Measurements from ENCODE around the gene SCGN. TPM values are rescaled to one million over a fixed set of nuclear protein-coding genes. Genes with fewer than 3 reads are reported as not detected.
A peak's percentile ranks its signal among the peaks of the same experiment; 100 is the strongest.

SCGN gene
- total and polyA plus RNA-seq, 9 of the 15 experiments (the other 6 are each of a cell fraction or from before 2014, with no cell fraction given) = not detected

DNA sequence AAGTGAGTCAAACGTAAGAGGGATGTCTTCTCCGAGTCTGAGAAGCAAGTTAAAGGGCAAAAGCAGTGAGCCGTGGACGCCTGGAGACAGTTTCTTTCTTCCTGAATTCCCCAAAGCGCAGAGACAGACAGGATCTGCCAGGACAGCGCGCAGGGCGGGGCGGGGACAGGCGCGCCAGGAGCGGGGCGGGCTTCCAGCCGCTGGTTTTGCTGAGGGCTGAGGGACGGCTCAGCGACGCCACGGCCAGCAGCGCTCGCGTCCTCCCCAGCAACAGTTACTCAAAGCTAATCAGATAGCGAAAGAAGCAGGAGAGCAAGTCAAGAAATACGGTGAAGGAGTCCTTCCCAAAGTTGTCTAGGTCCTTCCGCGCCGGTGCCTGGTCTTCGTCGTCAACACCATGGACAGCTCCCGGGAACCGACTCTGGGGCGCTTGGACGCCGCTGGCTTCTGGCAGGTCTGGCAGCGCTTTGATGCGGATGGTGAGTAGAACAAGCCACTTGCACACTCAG lies at the start of gene SCGN (continued):
- TF ChIP-seq ZNF217 (CRISPR knock-in tag; IDR thresholded peaks at IDR 0.05) (no peak), KDM4B (IDR thresholded peaks at IDR 0.05; ENCODE audit: borderline replicate concordance in 2 of 2, low read depth in 1 of 2) (no peak), CHCHD3 (CRISPR knock-in tag; IDR thresholded peaks at IDR 0.05) (no peak), TCF7L2 (IDR thresholded peaks at IDR 0.05; ENCODE audit: low read depth, low read length) (no peak), KDM2B (CRISPR knock-in tag; IDR thresholded peaks at IDR 0.05) (no peak), KLF1 (tag; IDR thresholded peaks at IDR 0.05) (no peak), NCOR1 (IDR thresholded peaks at IDR 0.05) (no peak), RAD21 (CRISPR knock-in tag; conservative IDR thresholded peaks at IDR 0.05 in 1 of 2, IDR thresholded peaks at IDR 0.05 in 1 of 2) (no peak), C11orf30 (IDR thresholded peaks at IDR 0.05; ENCODE audit: low read depth) (no peak), KDM1A (IDR thresholded peaks at IDR 0.05) (no peak), TCF7 (IDR thresholded peaks at IDR 0.05; ENCODE audit: borderline replicate concordance) (no peak), KLF16 (IDR thresholded peaks at IDR 0.05) (no peak), BCL6 (CRISPR knock-in tag; IDR thresholded peaks at IDR 0.05) (peak; percentile 66; the same call in 1 of the 2 replicates), L3MBTL2 (IDR thresholded peaks at IDR 0.05) (no peak), DIDO1 (tag; IDR thresholded peaks at IDR 0.05; ENCODE audit: low read depth) (no peak), HNRNPL (IDR thresholded peaks at IDR 0.05; ENCODE audit: low read depth, low read length) (no peak), SRSF3 (IDR thresholded peaks at IDR 0.05; ENCODE audit: insufficient read depth, low read length) (no peak), CEBPB (tag; IDR thresholded peaks at IDR 0.05) (no peak), ZNF77 (CRISPR knock-in tag; IDR thresholded peaks at IDR 0.05) (no peak), MAZ (CRISPR knock-in tag; conservative IDR thresholded peaks at IDR 0.05 in 1 of 2, IDR thresholded peaks at IDR 0.05 in 1 of 2) (peak in 1 of 2 experiments; percentile 52; a peak in 1 of 4 replicates), ZFPM2 (CRISPR knock-in tag; IDR thresholded peaks at IDR 0.05) (no peak), HNRNPH1 (optimal IDR thresholded peaks at IDR 0.05; ENCODE audit: low read depth, low read length) (no peak), FOXJ3 (CRISPR knock-in tag; IDR thresholded peaks at IDR 0.05) (no peak), ZNF583 (CRISPR knock-in tag; IDR thresholded peaks at IDR 0.05) (peak; percentile 70; the same call in 1 of the 2 replicates), BHLHE40 (IDR thresholded peaks at IDR 0.05; ENCODE audit: low read length) (no peak), ATF4 (CRISPR knock-in tag; IDR thresholded peaks at IDR 0.05) (no peak), ZBTB5 (IDR thresholded peaks at IDR 0.05) (no peak), NCOA6 (IDR thresholded peaks at IDR 0.05) (no peak), TRIM28 (IDR thresholded peaks at IDR 0.05) (no peak), ETV1 (tag; conservative IDR thresholded peaks at IDR 0.05; ENCODE audit: low read depth) (no peak)
- TF ChIP-seq, protein P1, sequence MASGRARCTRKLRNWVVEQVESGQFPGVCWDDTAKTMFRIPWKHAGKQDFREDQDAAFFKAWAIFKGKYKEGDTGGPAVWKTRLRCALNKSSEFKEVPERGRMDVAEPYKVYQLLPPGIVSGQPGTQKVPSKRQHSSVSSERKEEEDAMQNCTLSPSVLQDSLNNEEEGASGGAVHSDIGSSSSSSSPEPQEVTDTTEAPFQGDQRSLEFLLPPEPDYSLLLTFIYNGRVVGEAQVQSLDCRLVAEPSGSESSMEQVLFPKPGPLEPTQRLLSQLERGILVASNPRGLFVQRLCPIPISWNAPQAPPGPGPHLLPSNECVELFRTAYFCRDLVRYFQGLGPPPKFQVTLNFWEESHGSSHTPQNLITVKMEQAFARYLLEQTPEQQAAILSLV (tag; IDR thresholded peaks at IDR 0.05) = no peak

All from K562 (cell line).